LNCaP clone FGC (cell line): Measurements from ENCODE around the gene RNF141.

Experiments used
- DNase-seq: peaks from one replicate; pipeline ENCODE4 v3.0.0-alpha.2; 2011; ENCODE audit warnings: low read depth
- H3K4me3 ChIP-seq: 2 replicates; pipeline ENCODE4 v1.5.1; 2011; ENCODE audit warnings: mild to moderate bottlenecking, low read depth, low read length, control low read depth
- TF ChIP-seq, protein P1 (sequence below): IDR thresholded peaks from 2 replicates; pipeline ENCODE4 v1.5.1; 2012; ENCODE audit warnings: mild to moderate bottlenecking; ENCODE audit not compliant: control insufficient read depth, insufficient read depth; ENCODE audit errors: extremely low read depth

Gene RNF141

DNA sequence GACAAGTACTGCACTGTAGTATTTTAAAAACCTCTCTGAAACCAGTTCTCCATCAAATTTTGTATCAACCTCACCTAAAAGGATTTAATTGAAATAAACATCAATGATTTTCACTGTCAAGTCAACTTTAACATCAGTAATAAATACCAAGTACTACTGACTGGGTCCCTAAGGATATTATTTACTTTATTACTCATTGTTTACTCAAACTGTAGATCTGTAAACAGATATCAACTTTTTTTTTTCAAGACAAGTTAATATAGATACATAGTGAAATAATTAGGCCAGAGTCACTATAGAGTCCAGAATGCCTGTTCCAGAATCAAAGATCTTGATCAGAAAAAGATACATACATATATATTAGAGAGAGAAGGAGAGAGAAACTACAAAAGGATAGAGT is 1.6 kb downstream of the RNF141 start:
- peak; percentile 39 for DNase-seq
- peak overlapping the region; percentile 80; the same call in 1 of the 2 replicates for H3K4me3 ChIP-seq
- TF ChIP-seq, protein P1, sequence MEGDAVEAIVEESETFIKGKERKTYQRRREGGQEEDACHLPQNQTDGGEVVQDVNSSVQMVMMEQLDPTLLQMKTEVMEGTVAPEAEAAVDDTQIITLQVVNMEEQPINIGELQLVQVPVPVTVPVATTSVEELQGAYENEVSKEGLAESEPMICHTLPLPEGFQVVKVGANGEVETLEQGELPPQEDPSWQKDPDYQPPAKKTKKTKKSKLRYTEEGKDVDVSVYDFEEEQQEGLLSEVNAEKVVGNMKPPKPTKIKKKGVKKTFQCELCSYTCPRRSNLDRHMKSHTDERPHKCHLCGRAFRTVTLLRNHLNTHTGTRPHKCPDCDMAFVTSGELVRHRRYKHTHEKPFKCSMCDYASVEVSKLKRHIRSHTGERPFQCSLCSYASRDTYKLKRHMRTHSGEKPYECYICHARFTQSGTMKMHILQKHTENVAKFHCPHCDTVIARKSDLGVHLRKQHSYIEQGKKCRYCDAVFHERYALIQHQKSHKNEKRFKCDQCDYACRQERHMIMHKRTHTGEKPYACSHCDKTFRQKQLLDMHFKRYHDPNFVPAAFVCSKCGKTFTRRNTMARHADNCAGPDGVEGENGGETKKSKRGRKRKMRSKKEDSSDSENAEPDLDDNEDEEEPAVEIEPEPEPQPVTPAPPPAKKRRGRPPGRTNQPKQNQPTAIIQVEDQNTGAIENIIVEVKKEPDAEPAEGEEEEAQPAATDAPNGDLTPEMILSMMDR = no peak

DNA sequence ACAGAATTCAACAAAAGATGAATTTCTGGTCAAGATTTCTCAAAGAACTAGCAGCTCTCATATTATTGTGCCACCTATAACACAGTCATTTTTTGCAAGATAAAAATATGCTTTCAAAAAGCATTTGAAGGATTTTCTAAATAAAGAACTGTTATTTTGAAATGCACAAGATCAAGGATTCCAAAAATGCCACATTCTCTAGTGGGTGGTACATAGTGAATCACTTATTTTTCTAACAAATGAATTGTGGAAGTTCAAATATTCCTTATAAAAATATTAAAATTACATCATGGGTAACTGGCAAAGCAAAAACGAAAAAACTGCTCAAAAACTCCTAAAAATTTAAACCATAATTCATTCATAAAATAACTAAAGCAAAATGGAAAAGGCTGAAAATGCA is 2.1 kb downstream of the RNF141 start:
- no peak for DNase-seq
- TF ChIP-seq, protein P1 = no peak
- no peak overlapping the region for H3K4me3 ChIP-seq

DNA sequence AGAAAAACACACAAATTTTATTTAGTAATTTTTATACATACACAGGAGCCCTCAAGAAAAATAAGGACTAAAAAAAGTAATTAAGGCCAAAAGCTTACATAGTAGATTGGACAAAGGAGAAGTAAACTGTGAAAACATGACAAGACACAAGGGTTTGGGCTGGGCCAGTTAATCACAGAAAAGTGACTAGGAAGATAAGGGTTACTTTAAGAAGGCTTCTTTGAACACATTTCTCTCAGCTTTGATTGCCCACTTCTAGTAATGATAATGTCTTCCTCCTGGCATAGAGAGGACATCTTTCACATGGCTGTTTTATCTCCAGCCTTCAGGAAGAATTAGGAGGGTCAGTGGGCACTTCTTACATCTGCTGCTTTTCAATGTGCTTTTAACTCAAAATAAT is 3.4 kb downstream of the RNF141 start:
- no peak overlapping the region for H3K4me3 ChIP-seq
- DNase-seq = no peak
- TF ChIP-seq, protein P1 = no peak

DNA sequence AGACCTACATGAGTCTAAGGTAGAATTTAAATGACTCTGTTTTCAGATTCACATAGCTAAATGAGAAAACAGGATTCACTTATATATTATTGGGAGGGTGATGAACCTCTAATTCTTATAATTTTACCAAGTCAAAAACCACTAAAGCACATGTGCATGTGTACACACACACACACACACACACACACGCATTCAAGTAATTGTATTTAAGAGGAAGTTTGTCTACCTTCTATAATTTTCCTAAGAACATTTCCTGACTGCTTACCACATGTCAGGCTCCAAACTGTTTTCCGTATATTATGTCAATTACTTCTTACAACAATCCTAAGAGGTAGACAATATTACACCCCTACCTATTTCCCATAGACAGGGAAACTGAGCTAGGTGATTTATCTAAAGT is 6.7 kb downstream of the RNF141 start:
- no peak for DNase-seq
- H3K4me3 ChIP-seq = no peak overlapping the region
- TF ChIP-seq, protein P1 = no peak

DNA sequence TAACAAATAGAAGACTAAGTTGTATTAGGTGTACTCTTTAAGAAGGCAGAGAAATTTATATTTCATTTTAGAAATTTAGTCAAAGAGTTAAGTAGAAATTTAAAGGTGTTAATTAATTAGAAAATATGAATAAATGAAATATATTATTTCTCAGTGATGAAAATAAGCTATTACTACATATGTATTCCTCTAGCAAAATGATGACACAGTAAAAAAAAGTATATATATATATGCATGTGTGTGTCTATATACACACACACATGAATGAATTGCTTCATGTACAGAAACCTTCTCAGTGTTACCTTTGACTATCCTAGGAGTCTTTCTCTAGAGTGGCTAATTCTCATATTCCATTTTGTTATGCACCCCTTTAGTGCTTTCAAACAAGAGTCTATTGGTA is 7.7 kb downstream of the RNF141 start:
- no peak overlapping the region for H3K4me3 ChIP-seq
- no peak for DNase-seq
- TF ChIP-seq, protein P1 = no peak

DNA sequence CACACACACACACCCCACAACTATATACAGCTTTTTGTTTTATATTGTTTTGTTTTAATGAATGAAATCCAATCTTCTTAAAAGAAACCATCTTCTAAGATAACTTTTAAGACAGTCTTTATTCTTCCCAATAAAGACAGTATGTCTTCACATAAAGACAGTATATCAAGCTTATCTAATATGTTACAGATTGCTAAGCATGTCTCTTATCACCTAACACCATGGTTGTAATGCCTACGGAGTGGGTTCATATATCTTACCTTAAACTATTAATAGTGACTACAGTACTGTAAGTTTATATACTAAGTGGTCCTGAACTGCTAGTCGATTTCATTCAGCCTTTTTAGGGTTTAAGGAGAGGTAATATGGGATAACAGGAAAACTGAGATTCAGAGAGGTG is 8.5 kb downstream of the RNF141 start:
- no peak overlapping the region for H3K4me3 ChIP-seq
- TF ChIP-seq, protein P1 = no peak
- DNase-seq = no peak

DNA sequence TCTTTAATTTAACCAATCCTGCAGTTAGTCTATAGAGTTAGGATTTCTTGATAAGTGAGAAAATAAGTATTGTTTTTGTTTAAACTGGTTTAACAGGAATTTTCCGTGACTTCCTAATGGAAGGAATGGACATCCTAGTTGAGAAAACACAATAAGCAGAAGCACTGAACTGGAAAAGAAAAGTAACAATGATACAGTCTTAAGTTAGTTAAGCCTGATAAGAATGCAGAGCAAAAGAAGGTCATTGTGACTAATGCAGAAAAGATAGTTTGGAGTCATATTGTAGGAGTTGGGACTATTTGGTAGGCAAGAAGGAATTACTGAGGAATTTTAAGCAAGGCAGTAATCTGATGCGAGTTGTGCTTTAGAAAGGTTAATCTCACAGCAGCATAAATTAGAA is 11.7 kb downstream of the RNF141 start:
- TF ChIP-seq, protein P1 = no peak
- no peak for DNase-seq
- H3K4me3 ChIP-seq = no peak overlapping the region
